ENCODE results near the gene GDAP1L1.
"Not testable (repeated sequence)": the region's sequence is repeated elsewhere in the genome, so short reads cannot be mapped to it uniquely, and the experiment has no call there.

GDAP1L1 gene

GRCh38 chr20:44222633-44223368 lies 24.3 kb upstream of the GDAP1L1 start:
- Histone ChIP-seq H3K27me3 (ENCODE audit: control insufficient read depth, insufficient read depth, low read length) (no peaks in the 10 kb centered on the region), H3K36me3 (ENCODE audit: control insufficient read depth, insufficient read depth, low read length) (no peaks in the 10 kb centered on the region), H3K4me3 (ENCODE audit: low read length) (no peak overlapping the region), H3K27ac (ENCODE audit: low read depth, low read length) (no peak overlapping the region), H3K9ac (ENCODE audit: low read length) (no peak overlapping the region), H3K4me1 (ENCODE audit: control insufficient read depth, insufficient read depth, low read length) (no peaks in the 10 kb centered on the region)

GRCh38 chr20:44223721-44224120 lies 23.4 kb upstream of the GDAP1L1 start:
- no peak overlapping the region for H3K27ac ChIP-seq (ENCODE audit: low read depth, low read length)
- no peak overlapping the region for H3K4me3 ChIP-seq (ENCODE audit: low read length)
- no peaks in the 10 kb centered on the region for H3K4me1 ChIP-seq (ENCODE audit: control insufficient read depth, insufficient read depth, low read length)
- H3K9ac ChIP-seq (ENCODE audit: low read length): no peak overlapping the region
- H3K27me3 ChIP-seq (ENCODE audit: control insufficient read depth, insufficient read depth, low read length): no peaks in the 10 kb centered on the region
- H3K36me3 ChIP-seq (ENCODE audit: control insufficient read depth, insufficient read depth, low read length): no peaks in the 10 kb centered on the region

- no peaks in the 10 kb centered on the region for H3K27me3 ChIP-seq (ENCODE audit: control insufficient read depth, insufficient read depth, low read length)
- H3K4me3 ChIP-seq (ENCODE audit: low read length): no peak overlapping the region
These were observed 22.5 kb upstream of the GDAP1L1 start for GRCh38 chr20:44224637-44225036.

GRCh38 chr20:44228465-44229258 lies 18.4 kb upstream of the GDAP1L1 start:
- no peak overlapping the region for H3K4me3 ChIP-seq (ENCODE audit: low read length)
- no peaks in the 10 kb centered on the region for H3K4me1 ChIP-seq (ENCODE audit: control insufficient read depth, insufficient read depth, low read length)
- no peak overlapping the region for H3K27ac ChIP-seq (ENCODE audit: low read depth, low read length)
- no peak overlapping the region for H3K9ac ChIP-seq (ENCODE audit: low read length)
- no peaks in the 10 kb centered on the region for H3K27me3 ChIP-seq (ENCODE audit: control insufficient read depth, insufficient read depth, low read length)
- H3K36me3 ChIP-seq (ENCODE audit: control insufficient read depth, insufficient read depth, low read length): no peaks in the 10 kb centered on the region

More at GRCh38 chr20:44224637-44225036, 22.5 kb upstream of the GDAP1L1 start:
- Histone ChIP-seq H3K36me3 (ENCODE audit: control insufficient read depth, insufficient read depth, low read length) (no peaks in the 10 kb centered on the region), H3K9ac (ENCODE audit: low read length) (no peak overlapping the region), H3K4me1 (ENCODE audit: control insufficient read depth, insufficient read depth, low read length) (no peaks in the 10 kb centered on the region), H3K27ac (ENCODE audit: low read depth, low read length) (no peak overlapping the region)

- no peaks in the 10 kb centered on the region for H3K27me3 ChIP-seq (ENCODE audit: control insufficient read depth, insufficient read depth, low read length)
- no peak overlapping the region for H3K4me3 ChIP-seq (ENCODE audit: low read length)
- no peaks in the 10 kb centered on the region for H3K4me1 ChIP-seq (ENCODE audit: control insufficient read depth, insufficient read depth, low read length)
- no peak overlapping the region for H3K9ac ChIP-seq (ENCODE audit: low read length)
- H3K27ac ChIP-seq (ENCODE audit: low read depth, low read length): no peak overlapping the region
- no peaks in the 10 kb centered on the region for H3K36me3 ChIP-seq (ENCODE audit: control insufficient read depth, insufficient read depth, low read length)
These were observed 15.9 kb upstream of the GDAP1L1 start for GRCh38 chr20:44231193-44231592.

- Histone ChIP-seq H3K4me3 (ENCODE audit: low read length) (no peak overlapping the region), H3K9ac (ENCODE audit: low read length) (no peak overlapping the region), H3K27me3 (ENCODE audit: control insufficient read depth, insufficient read depth, low read length) (no peaks in the 10 kb centered on the region), H3K27ac (ENCODE audit: low read depth, low read length) (no peak overlapping the region), H3K36me3 (ENCODE audit: control insufficient read depth, insufficient read depth, low read length) (no peaks in the 10 kb centered on the region), H3K4me1 (ENCODE audit: control insufficient read depth, insufficient read depth, low read length) (no peaks in the 10 kb centered on the region)
These were observed 15.2 kb upstream of the GDAP1L1 start for GRCh38 chr20:44231713-44232468.

- H3K4me1 ChIP-seq (ENCODE audit: control insufficient read depth, insufficient read depth, low read length); H3K4me3 ChIP-seq (ENCODE audit: low read length); H3K36me3 ChIP-seq (ENCODE audit: control insufficient read depth, insufficient read depth, low read length); H3K9ac ChIP-seq (ENCODE audit: low read length); H3K27ac ChIP-seq (ENCODE audit: low read depth, low read length); H3K27me3 ChIP-seq (ENCODE audit: control insufficient read depth, insufficient read depth, low read length): not testable (repeated sequence)
These were observed 14.6 kb upstream of the GDAP1L1 start for GRCh38 chr20:44232469-44232856.

- no peak overlapping the region for H3K4me3 ChIP-seq (ENCODE audit: low read length)
- no peaks in the 10 kb centered on the region for H3K36me3 ChIP-seq (ENCODE audit: control insufficient read depth, insufficient read depth, low read length)
- H3K9ac ChIP-seq (ENCODE audit: low read length): no peak overlapping the region
- H3K4me1 ChIP-seq (ENCODE audit: control insufficient read depth, insufficient read depth, low read length): no peaks in the 10 kb centered on the region
- no peaks in the 10 kb centered on the region for H3K27me3 ChIP-seq (ENCODE audit: control insufficient read depth, insufficient read depth, low read length)
- no peak overlapping the region for H3K27ac ChIP-seq (ENCODE audit: low read depth, low read length)
These were observed 13.6 kb upstream of the GDAP1L1 start for GRCh38 chr20:44233436-44234016.

- H3K36me3 ChIP-seq (ENCODE audit: control insufficient read depth, insufficient read depth, low read length): no peaks in the 10 kb centered on the region
- no peaks in the 10 kb centered on the region for H3K27me3 ChIP-seq (ENCODE audit: control insufficient read depth, insufficient read depth, low read length)
- H3K27ac ChIP-seq (ENCODE audit: low read depth, low read length): no peak overlapping the region
- no peaks in the 10 kb centered on the region for H3K4me1 ChIP-seq (ENCODE audit: control insufficient read depth, insufficient read depth, low read length)
- no peak overlapping the region for H3K9ac ChIP-seq (ENCODE audit: low read length)
- no peak overlapping the region for H3K4me3 ChIP-seq (ENCODE audit: low read length)
These were observed 12.4 kb upstream of the GDAP1L1 start for GRCh38 chr20:44234566-44235317.

- Histone ChIP-seq H3K4me3 (ENCODE audit: low read length) (no peak overlapping the region), H3K4me1 (ENCODE audit: control insufficient read depth, insufficient read depth, low read length) (no peaks in the 10 kb centered on the region), H3K9ac (ENCODE audit: low read length) (no peak overlapping the region), H3K27ac (ENCODE audit: low read depth, low read length) (no peak overlapping the region), H3K27me3 (ENCODE audit: control insufficient read depth, insufficient read depth, low read length) (no peaks in the 10 kb centered on the region), H3K36me3 (ENCODE audit: control insufficient read depth, insufficient read depth, low read length) (no peaks in the 10 kb centered on the region)
These were observed 11.4 kb upstream of the GDAP1L1 start for GRCh38 chr20:44235702-44236101.

- not testable (repeated sequence) for H3K9ac ChIP-seq (ENCODE audit: low read length); H3K27me3 ChIP-seq (ENCODE audit: control insufficient read depth, insufficient read depth, low read length); H3K36me3 ChIP-seq (ENCODE audit: control insufficient read depth, insufficient read depth, low read length); H3K4me1 ChIP-seq (ENCODE audit: control insufficient read depth, insufficient read depth, low read length); H3K4me3 ChIP-seq (ENCODE audit: low read length); H3K27ac ChIP-seq (ENCODE audit: low read depth, low read length)
These were observed 10.3 kb upstream of the GDAP1L1 start for GRCh38 chr20:44236840-44237239.

GRCh38 chr20:44241796-44242195 lies 5.3 kb upstream of the GDAP1L1 start:
- no peaks in the 10 kb centered on the region for H3K36me3 ChIP-seq (ENCODE audit: control insufficient read depth, insufficient read depth, low read length)
- no peak overlapping the region for H3K9ac ChIP-seq (ENCODE audit: low read length)
- no peaks in the 10 kb centered on the region for H3K27me3 ChIP-seq (ENCODE audit: control insufficient read depth, insufficient read depth, low read length)
- H3K4me1 ChIP-seq (ENCODE audit: control insufficient read depth, insufficient read depth, low read length): no peaks in the 10 kb centered on the region
- H3K27ac ChIP-seq (ENCODE audit: low read depth, low read length): no peak overlapping the region
- no peak overlapping the region for H3K4me3 ChIP-seq (ENCODE audit: low read length)
